ENCODE data around the gene REL. TPM values are rescaled to one million over a fixed set of nuclear protein-coding genes. Genes with fewer than 3 reads are reported as not detected.

The REL gene
- total and polyA plus RNA-seq, 2 of the 4 experiments (the other 2 are of a cell fraction): 1.3 to 4.3 TPM

DNA sequence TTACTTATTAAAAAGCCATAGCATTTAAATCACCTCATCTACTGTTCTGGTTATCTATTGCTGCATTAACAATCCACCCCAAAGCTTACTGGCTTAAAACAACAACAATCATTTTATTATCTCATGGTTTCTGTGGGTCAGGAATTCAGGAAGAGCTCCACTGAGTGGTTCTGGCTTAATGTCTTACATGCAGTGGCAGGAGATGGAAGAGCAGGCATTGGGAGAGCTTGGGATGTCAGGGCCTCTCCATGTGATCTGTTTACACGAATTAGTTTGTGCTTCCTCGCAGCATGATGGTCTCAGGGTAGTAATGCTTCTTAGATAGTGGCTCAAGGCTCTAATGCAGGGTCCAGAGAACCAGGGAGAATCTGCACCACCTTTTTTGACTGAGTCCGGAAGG, 14.4 kb upstream of the REL start:
- Histone ChIP-seq H3K27me3 (ENCODE audit: control insufficient read depth, insufficient read depth, low read length) (no peaks in the 10 kb centered on the region; the same call in 1 of the 2 replicates), H4K91ac (ENCODE audit: insufficient read depth, low read depth, low read length) (no peak overlapping the region), H3K18ac (ENCODE audit: low read depth, low read length) (no peak overlapping the region), H2AK9ac (replicated peaks; ENCODE audit: low read depth, low read length, poor library complexity) (no peak overlapping the region), H2BK15ac (ENCODE audit: low read depth, low read length) (no peak overlapping the region), H3K79me1 (ENCODE audit: low read depth in 1 of 2, low read length in 2 of 2) (no peaks in the 10 kb centered on the region), H4K20me1 (ENCODE audit: insufficient read depth, low read length) (no peaks in the 10 kb centered on the region), H3K4me2 (ENCODE audit: low read depth, low read length) (no peak overlapping the region), H2BK5ac (ENCODE audit: low read depth, low read length, poor library complexity, severe bottlenecking) (no peak overlapping the region), H4K8ac (ENCODE audit: low read depth in 2 of 2, low read length in 2 of 2) (no peak overlapping the region), H2BK120ac (ENCODE audit: low read depth, low read length) (no peak overlapping the region), H2BK20ac (ENCODE audit: low read depth, low read length) (no peak overlapping the region), H3K9me3 (ENCODE audit: control insufficient read depth, insufficient read depth, low read length) (no peaks in the 10 kb centered on the region), H3K14ac (replicated peaks; ENCODE audit: low read depth, low read length) (no peak overlapping the region), H3K36me3 (ENCODE audit: control insufficient read depth, insufficient read depth, low read length) (no peaks in the 10 kb centered on the region), H3K4me1 (ENCODE audit: control insufficient read depth, insufficient read depth, low read length) (no peaks in the 10 kb centered on the region), H3K9me1 (ENCODE audit: insufficient read depth, low read length) (no peaks in the 10 kb centered on the region), H2AFZ (replicated peaks; ENCODE audit: low read length, poor library complexity) (peak overlapping the region; percentile 43), H3K9ac (ENCODE audit: low read depth, low read length) (no peak overlapping the region), H3K56ac (ENCODE audit: extremely low read depth, insufficient read depth, low read length) (no peak overlapping the region), H2AK5ac (ENCODE audit: low read depth, low read length) (no peak overlapping the region), H3K4me3 (ENCODE audit: insufficient read depth, low read depth, low read length) (no peak overlapping the region), H3K27ac (ENCODE audit: insufficient read depth, low read length) (no peak overlapping the region), H4K5ac (ENCODE audit: low read depth, low read length) (no peak overlapping the region), H3K4ac (ENCODE audit: low read depth, low read length) (no peak overlapping the region), H3K23ac (ENCODE audit: low read depth, low read length) (no peak overlapping the region)
- no CpG with 5 or more reads among the region's 3 CpGs for WGBS, 2 experiments (ENCODE audit: extremely low coverage in 2 of 2, insufficient read length in 1 of 2)
- TF ChIP-seq MXI1 (IDR thresholded peaks at IDR 0.05; ENCODE audit: borderline replicate concordance, low read depth, low read length): no peak
- no peak for TF ChIP-seq POLR2A (IDR thresholded peaks at IDR 0.05; ENCODE audit: low read depth, low read length)
- no peak for TF ChIP-seq NFE2L2 (IDR thresholded peaks at IDR 0.05; ENCODE audit: low read depth, low read length)
- no peak for TF ChIP-seq MAFK (IDR thresholded peaks at IDR 0.05; ENCODE audit: low read depth, low read length)
- no peak for TF ChIP-seq MAZ (IDR thresholded peaks at IDR 0.05; ENCODE audit: borderline replicate concordance, low read depth, low read length)
- TF ChIP-seq, protein P1, sequence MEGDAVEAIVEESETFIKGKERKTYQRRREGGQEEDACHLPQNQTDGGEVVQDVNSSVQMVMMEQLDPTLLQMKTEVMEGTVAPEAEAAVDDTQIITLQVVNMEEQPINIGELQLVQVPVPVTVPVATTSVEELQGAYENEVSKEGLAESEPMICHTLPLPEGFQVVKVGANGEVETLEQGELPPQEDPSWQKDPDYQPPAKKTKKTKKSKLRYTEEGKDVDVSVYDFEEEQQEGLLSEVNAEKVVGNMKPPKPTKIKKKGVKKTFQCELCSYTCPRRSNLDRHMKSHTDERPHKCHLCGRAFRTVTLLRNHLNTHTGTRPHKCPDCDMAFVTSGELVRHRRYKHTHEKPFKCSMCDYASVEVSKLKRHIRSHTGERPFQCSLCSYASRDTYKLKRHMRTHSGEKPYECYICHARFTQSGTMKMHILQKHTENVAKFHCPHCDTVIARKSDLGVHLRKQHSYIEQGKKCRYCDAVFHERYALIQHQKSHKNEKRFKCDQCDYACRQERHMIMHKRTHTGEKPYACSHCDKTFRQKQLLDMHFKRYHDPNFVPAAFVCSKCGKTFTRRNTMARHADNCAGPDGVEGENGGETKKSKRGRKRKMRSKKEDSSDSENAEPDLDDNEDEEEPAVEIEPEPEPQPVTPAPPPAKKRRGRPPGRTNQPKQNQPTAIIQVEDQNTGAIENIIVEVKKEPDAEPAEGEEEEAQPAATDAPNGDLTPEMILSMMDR (conservative IDR thresholded peaks at IDR 0.05; ENCODE audit: low read depth, low read length): no peak
- no peak for TF ChIP-seq SMC3 (IDR thresholded peaks at IDR 0.05; ENCODE audit: low read depth, low read length)
- TF ChIP-seq FOS (IDR thresholded peaks at IDR 0.05; ENCODE audit: low read depth, low read length): no peak
- no peak for TF ChIP-seq RCOR1 (IDR thresholded peaks at IDR 0.05; ENCODE audit: insufficient replicate concordance, low read length)
- TF ChIP-seq USF2 (IDR thresholded peaks at IDR 0.05; ENCODE audit: low read depth, low read length): no peak
- TF ChIP-seq, protein P2, sequence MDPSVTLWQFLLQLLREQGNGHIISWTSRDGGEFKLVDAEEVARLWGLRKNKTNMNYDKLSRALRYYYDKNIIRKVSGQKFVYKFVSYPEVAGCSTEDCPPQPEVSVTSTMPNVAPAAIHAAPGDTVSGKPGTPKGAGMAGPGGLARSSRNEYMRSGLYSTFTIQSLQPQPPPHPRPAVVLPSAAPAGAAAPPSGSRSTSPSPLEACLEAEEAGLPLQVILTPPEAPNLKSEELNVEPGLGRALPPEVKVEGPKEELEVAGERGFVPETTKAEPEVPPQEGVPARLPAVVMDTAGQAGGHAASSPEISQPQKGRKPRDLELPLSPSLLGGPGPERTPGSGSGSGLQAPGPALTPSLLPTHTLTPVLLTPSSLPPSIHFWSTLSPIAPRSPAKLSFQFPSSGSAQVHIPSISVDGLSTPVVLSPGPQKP (IDR thresholded peaks at IDR 0.05; ENCODE audit: borderline replicate concordance, low read depth, low read length): no peak
- TF ChIP-seq CHD1 (IDR thresholded peaks at IDR 0.05; ENCODE audit: low read depth, low read length): no peak
- TF ChIP-seq RAD21 (IDR thresholded peaks at IDR 0.05; ENCODE audit: low read length): no peak
- TF ChIP-seq BHLHE40 (IDR thresholded peaks at IDR 0.05; ENCODE audit: low read depth, low read length): no peak
- no peak for TF ChIP-seq CEBPB (IDR thresholded peaks at IDR 0.05; ENCODE audit: low read depth, low read length)
- ATAC-seq (ENCODE audit: low read depth): no peak
- intact Hi-C loops (cut with micrococcal nuclease): no loop called here
- DNase-seq: no peak
- CTCF ChIA-PET: no interaction called here
- POLR2A ChIA-PET (ENCODE audit: unreplicated experiment): no interaction called here
- in situ Hi-C loops (cut with MboI; ENCODE audit: low sequenced_read_pairs): no loop called here
- no TSS peak for BruUV-seq (replicated peaks)
- dilution Hi-C loops (cut with HindIII; ENCODE audit: low sequenced_read_pairs, unreplicated experiment): no loop called here

Measured in IMR-90 (cell line).